Subcutaneous adipose tissue (tissue), 4 donors: ENCODE results near the gene MS4A4A. TPM values are rescaled to one million over a fixed set of nuclear protein-coding genes. Genes with fewer than 3 reads are reported as not detected.

Experiments
- total RNA-seq, 4 donors: library from RNA; depleted of rRNA; stranded (reverse); fragments of >200 nt; gene quantifications; one replicate each; pipeline ENCODE4 v1.1.0, GENCODE V29; 2016
- TF ChIP-seq, protein P1 (sequence below): fragments of 450-650 bp; IDR thresholded peaks from one replicate; pipeline ENCODE4 v1.5.1; 2016; ENCODE audit warnings: low read depth, mild to moderate bottlenecking, control low read depth, antibody characterized with exemption, moderate library complexity

Gene MS4A4A
- total RNA-seq, 4 donors from 2014 or later = 46.7 to 372 (median 159) TPM

DNA sequence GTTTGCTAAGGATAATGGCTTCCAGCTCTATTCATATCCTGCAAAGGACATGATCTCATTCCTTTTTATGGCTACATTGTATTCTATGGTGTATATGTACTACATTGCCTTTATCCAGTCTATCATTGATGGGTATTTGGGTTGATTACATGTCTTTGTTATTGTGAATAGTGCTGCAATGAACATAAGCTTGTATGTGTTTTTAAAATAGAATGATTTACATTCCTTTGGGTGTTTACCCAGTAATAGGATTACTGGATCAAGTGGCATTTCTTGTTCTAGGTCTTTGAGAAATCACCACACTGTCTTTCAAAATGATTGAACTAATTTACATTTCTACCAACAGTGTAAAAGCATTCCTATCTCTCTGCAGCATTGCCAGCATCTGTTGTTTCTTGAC, 40.6 kb downstream of the MS4A4A start:
- TF ChIP-seq, protein P1, sequence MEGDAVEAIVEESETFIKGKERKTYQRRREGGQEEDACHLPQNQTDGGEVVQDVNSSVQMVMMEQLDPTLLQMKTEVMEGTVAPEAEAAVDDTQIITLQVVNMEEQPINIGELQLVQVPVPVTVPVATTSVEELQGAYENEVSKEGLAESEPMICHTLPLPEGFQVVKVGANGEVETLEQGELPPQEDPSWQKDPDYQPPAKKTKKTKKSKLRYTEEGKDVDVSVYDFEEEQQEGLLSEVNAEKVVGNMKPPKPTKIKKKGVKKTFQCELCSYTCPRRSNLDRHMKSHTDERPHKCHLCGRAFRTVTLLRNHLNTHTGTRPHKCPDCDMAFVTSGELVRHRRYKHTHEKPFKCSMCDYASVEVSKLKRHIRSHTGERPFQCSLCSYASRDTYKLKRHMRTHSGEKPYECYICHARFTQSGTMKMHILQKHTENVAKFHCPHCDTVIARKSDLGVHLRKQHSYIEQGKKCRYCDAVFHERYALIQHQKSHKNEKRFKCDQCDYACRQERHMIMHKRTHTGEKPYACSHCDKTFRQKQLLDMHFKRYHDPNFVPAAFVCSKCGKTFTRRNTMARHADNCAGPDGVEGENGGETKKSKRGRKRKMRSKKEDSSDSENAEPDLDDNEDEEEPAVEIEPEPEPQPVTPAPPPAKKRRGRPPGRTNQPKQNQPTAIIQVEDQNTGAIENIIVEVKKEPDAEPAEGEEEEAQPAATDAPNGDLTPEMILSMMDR = no peak

DNA sequence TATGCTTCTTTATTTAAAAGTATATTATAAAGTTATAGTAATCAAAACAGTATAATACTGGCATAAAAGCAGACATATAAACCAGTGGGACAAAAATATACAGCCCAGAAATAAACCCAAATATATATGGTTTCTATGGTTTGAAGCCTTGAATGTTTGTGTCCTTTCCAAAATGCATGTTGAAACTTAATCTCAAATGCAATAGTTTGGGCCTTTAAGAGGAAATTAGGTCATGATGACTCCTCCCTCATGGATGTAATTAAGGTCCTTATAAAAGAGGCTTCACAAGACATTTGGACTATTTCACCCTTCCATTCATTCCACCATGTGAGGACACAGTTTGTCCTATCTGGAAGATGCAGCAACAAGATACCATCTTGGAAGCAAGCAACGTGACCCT, 46.5 kb downstream of the MS4A4A start, which contains the start of gene MS4A6E:
MS4A6E (plus strand) TSS at position 301 of the 400 bp plus-strand sequence. CDS start 7,641 bp downstream, outside the sequence.
- TF ChIP-seq, protein P1 = no peak

DNA sequence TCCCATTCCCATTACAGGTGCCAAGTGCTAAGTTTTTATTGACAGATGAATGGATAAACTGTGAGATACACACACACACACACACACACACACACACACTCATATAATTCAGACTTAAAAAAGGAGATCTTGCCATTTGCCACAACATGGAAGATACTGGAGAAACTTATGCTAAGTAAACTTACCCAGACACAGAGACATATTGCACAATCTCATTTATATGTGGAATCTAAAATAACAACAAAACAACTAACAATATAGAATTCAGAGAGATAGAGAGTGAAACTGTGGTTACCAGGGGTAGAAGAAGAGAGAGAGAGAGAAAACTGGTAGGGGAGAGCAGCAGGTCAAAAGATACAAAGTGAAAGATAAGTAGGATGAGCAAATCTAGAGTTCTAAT, 48.0 kb downstream of the MS4A4A start:
- TF ChIP-seq, protein P1 = no peak

DNA sequence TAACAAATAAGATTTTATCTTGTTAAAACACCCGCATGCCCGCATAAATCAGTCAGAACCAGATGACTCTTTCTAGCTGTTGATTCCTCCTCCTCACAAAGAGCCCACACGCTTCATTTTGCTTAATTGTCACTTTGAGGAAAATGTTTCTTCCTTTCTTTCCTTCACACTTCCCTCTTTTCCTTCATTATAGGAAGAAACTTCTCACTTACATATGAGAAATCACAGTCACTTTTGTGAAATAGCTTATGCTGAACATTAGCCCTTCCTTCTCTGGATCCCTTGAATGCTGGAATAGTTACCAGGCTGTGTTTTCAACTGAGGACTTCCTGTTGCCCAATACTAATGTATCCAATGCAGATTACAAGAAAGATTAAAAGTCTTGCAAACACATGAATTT, 52.4 kb downstream of the MS4A4A start:
- TF ChIP-seq, protein P1 = no peak

DNA sequence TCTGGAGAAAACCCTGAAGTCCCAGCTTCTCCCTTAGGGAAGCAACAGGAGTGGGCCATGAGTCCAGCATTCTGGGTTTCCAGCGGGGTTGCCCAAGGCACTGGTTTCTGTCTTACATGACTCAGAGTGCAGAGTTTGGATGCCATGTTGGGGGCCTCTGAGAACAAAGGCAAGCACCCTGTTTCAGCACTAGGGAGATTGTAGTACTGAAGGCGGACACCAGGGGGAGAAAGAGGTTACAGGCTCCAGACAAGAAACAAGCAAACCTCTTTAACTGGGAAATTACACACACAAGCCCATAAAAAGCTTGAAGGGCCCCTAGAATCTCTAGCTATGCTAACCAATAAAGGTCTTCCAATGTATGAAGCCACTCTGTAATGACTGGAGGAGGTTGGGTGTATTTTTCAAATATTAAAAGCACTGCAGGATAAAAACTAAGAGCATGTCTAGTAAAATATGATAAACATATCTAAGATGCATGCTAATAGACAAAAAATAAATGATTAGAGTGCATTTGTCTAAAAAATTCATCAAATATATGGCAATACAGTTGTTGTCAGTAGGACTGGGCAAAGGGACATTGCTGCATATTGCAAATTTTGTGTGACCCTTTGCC, 53.6 kb downstream of the MS4A4A start:
- TF ChIP-seq, protein P1 = no peak

DNA sequence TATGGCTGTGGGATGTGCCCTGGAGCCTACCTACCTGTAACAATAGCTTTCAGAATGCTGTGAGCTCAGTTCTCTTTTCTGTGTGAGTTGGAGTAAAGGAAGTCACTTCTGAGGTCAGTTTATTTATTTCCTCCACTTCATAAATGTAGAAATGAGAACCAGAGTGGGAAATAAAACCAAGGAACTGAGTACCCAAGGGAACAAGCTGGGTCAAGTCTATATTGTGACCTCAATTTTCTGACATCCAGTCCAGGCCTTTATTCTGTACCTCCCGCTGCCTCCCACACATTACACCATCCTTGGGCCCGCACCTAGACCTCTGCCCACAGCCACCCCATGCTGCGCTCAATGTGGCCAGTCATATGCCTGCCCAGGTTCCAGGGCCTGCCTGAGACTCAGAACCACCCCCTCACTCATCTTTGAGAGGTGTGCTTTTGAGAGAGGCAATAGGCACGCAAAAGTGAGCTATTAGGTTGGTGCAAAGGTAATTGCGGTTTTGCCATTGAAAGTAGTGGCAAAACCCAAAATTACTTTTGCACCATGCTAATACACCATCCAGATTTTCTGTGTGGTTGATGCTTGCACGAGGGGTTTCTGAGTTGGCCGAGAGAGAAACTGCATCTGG, 56.4 kb downstream of the MS4A4A start:
- TF ChIP-seq, protein P1 = no peak

DNA sequence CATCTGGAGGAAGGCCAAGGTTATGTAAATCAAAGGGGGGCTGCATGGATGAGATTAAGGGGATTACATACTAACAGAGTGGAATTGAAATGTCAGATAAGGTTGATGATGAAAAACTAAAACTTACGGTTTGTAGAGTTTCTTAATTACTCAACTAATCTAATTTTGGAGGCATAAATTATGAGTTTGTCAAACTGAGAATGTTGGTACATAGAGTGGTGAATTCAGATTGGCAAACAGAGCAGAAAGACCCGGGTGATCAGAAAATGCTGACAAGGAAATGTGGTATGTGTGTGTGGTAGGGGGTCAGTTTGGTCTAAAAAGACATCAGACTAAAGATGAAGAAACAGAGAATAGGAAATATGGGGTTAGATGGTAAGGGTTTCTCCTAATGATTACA, 57.6 kb downstream of the MS4A4A start:
- TF ChIP-seq, protein P1 = no peak
